ENCODE measurements around the gene ZNF726.
"Not testable (repeated sequence)": the region's sequence is repeated elsewhere in the genome, so short reads cannot be mapped to it uniquely, and the experiment has no call there.

Gene ZNF726

GRCh38 chr19:23946569-23946968, 31.9 kb downstream of the ZNF726 start:
- DNase-seq, result no peak

- no peak for DNase-seq
These were observed 34.9 kb downstream of the ZNF726 start for GRCh38 chr19:23949611-23950010.

GRCh38 chr19:23956051-23956450, 41.4 kb downstream of the ZNF726 start:
- DNase-seq, result no peak

GRCh38 chr19:23957660-23958281, 43.1 kb downstream of the ZNF726 start:
- peak; percentile 1 to 12 for DNase-seq

- DNase-seq, result not testable (repeated sequence)
These were observed 48.7 kb downstream of the ZNF726 start for GRCh38 chr19:23963396-23963795.

- DNase-seq, result not testable (repeated sequence)
These were observed 49.2 kb downstream of the ZNF726 start for GRCh38 chr19:23963881-23964280.

- DNase-seq, result not testable (repeated sequence)
These were observed 49.6 kb downstream of the ZNF726 start for GRCh38 chr19:23964334-23964733.

GRCh38 chr19:23969630-23970029, 54.9 kb downstream of the ZNF726 start:
- no peak for DNase-seq

- DNase-seq, result no peak
These were observed 56.9 kb downstream of the ZNF726 start for GRCh38 chr19:23971598-23971997.

GRCh38 chr19:23972161-23972560, 57.5 kb downstream of the ZNF726 start:
- DNase-seq, result no peak

- no peak for DNase-seq
These were observed 60.3 kb downstream of the ZNF726 start for GRCh38 chr19:23974941-23975340.

- not testable (repeated sequence) for DNase-seq
These were observed 61.9 kb downstream of the ZNF726 start for GRCh38 chr19:23976631-23977030.

- DNase-seq, result not testable (repeated sequence)
These were observed 62.6 kb downstream of the ZNF726 start for GRCh38 chr19:23977256-23977655.

- no peak for DNase-seq
These were observed 63.4 kb downstream of the ZNF726 start for GRCh38 chr19:23978068-23978467.

- DNase-seq, result no peak
These were observed 66.1 kb downstream of the ZNF726 start for GRCh38 chr19:23980805-23981204.

GRCh38 chr19:23981863-23982262, 67.2 kb downstream of the ZNF726 start:
- no peak for DNase-seq

GRCh38 chr19:23983406-23983805, 68.7 kb downstream of the ZNF726 start:
- DNase-seq, result no peak
